Left ventricle myocardium inferior (tissue), 1 donor: ENCODE measurements around the gene ARHGEF19. TPM values are rescaled to one million over a fixed set of nuclear protein-coding genes. Genes with fewer than 3 reads are reported as not detected.

ENCODE experiments used
- DNase-seq: peaks from one replicate; pipeline ENCODE4 v3.0.0-alpha.2; 2020
- H3K27ac ChIP-seq: fragments of 200-600 bp; replicated peaks from 2 replicates; pipeline ENCODE4 v1.8.0; 2021
- H3K27me3 ChIP-seq: fragments of 200-600 bp; 2 replicates; pipeline ENCODE4 v1.8.0; 2021; ENCODE audit warnings: low read depth
- H3K36me3 ChIP-seq: fragments of 200-600 bp; 2 replicates; pipeline ENCODE4 v1.8.0; 2021
- H3K4me1 ChIP-seq: fragments of 200-600 bp; 2 replicates; pipeline ENCODE4 v1.8.0; 2021
- H3K4me3 ChIP-seq: fragments of 200-600 bp; 2 replicates; pipeline ENCODE4 v1.8.0; 2021; ENCODE audit warnings: mild to moderate bottlenecking, moderate library complexity
- H3K9me3 ChIP-seq: fragments of 200-600 bp; replicated peaks from 2 replicates; pipeline ENCODE4 v1.8.0; 2021
- intact Hi-C: fragments of 100-400 bp; cut with micrococcal nuclease; formaldehyde crosslinking; loops from one replicate; pipeline ENCODE4 v1.11.0; 2022
- total RNA-seq: library from RNA; stranded (reverse); fragmentation: NEBNext Ultra II Directional; extraction: Animal tissue kit (Norgen Biotek cat#: 25700); gene quantifications from one replicate; pipeline ENCODE4 v1.2.1, GENCODE V29; 2021
- TF ChIP-seq, protein P1 (sequence below): fragments of 200-600 bp; IDR thresholded peaks from 2 replicates; pipeline ENCODE4 v1.8.0; 2021; ENCODE audit warnings: antibody characterized with exemption, mild to moderate bottlenecking, borderline replicate concordance
- donor health status: DM: no; HTN: yes; CAD: no; lungs with severe emphysema.

The ARHGEF19 gene
- total RNA-seq, 1 donor from 2014 or later, result 2.2 TPM

DNA sequence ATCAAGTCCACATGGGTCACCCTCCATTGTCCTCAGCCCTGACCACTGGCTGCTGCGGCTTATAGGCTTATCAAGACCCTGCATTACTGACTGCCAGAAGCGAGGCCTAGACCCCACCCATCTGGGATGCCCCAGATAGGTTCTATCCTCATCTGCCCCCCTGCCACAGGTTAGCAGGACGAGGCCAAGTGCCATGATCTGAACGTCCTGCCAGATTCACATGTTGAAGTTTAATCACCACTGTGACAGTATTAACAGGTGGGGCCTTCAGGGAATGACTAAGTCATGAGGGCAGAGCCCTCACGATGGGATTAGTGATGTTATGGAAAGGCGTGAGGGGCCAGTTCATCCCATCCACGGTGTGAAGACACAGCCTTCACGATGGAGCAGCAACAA lies 30.8 kb upstream of the ARHGEF19 start:
- intact Hi-C loops, result loop anchor here (5.0 kb wide), 2 partner anchors 114 to 166 kb away; no protein-coding TSS in a partner anchor
- DNase-seq, result no peak
- TF ChIP-seq, protein P1, sequence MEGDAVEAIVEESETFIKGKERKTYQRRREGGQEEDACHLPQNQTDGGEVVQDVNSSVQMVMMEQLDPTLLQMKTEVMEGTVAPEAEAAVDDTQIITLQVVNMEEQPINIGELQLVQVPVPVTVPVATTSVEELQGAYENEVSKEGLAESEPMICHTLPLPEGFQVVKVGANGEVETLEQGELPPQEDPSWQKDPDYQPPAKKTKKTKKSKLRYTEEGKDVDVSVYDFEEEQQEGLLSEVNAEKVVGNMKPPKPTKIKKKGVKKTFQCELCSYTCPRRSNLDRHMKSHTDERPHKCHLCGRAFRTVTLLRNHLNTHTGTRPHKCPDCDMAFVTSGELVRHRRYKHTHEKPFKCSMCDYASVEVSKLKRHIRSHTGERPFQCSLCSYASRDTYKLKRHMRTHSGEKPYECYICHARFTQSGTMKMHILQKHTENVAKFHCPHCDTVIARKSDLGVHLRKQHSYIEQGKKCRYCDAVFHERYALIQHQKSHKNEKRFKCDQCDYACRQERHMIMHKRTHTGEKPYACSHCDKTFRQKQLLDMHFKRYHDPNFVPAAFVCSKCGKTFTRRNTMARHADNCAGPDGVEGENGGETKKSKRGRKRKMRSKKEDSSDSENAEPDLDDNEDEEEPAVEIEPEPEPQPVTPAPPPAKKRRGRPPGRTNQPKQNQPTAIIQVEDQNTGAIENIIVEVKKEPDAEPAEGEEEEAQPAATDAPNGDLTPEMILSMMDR, result no peak

DNA sequence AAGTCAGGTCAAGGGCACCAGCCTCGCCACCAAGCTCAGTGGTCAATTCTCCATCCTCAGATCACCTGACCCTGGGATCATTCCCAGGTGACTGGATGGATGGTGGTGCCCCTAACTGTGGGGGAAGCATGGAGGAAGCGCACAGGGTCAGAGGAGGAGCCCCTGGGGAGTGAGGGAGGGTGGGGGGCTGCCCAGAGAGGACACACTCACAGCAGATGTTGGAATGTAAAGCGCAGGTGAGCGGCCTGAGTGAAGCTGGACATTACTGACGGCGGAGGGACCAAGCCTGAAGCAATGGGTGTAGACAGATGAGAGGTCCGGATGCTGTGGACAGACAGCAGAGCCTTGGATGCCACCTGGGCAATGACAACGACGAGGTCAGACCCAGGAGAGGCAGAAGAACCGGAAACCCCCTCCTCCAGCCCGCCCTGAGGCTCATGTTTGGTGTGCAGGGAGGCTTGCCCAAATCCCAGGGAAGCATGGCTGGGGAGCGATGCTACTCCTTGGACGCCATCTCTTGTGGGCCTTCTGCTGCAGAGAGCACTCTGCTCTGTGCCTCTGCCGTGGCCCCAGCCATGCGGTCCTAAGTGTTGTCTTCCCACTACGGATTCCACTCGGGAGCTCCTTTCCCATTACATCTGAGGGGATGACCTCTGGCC lies 30.2 kb upstream of the ARHGEF19 start:
- H3K36me3 ChIP-seq, result no peaks in the 10 kb centered on the region
- H3K27ac ChIP-seq, result no peak overlapping the region
- TF ChIP-seq, protein P1, result no peak
- intact Hi-C loops, result loop anchor here (5.0 kb wide), 2 partner anchors 115 to 165 kb away; no protein-coding TSS in a partner anchor
- DNase-seq, result no peak
- H3K27me3 ChIP-seq, result no peaks in the 10 kb centered on the region
- H3K9me3 ChIP-seq, result no peaks in the 10 kb centered on the region
- H3K4me3 ChIP-seq, result no peak overlapping the region
- peaks cover 38% of the 10 kb centered on the region for H3K4me1 ChIP-seq

More for the DNA sequence above, 30.8 kb upstream of the ARHGEF19 start:
- H3K9me3 ChIP-seq, result no peaks in the 10 kb centered on the region
- peak overlapping the region; percentile 90 for H3K27ac ChIP-seq
- peaks cover 41% of the 10 kb centered on the region for H3K4me1 ChIP-seq
- no peak overlapping the region for H3K4me3 ChIP-seq
- no peaks in the 10 kb centered on the region for H3K27me3 ChIP-seq
- no peaks in the 10 kb centered on the region for H3K36me3 ChIP-seq

- H3K4me3 ChIP-seq, result no peak overlapping the region
- H3K27me3 ChIP-seq, result no peaks in the 10 kb centered on the region
- peaks cover 36% of the 10 kb centered on the region for H3K4me1 ChIP-seq
- H3K27ac ChIP-seq, result no peak overlapping the region
- no peaks in the 10 kb centered on the region for H3K36me3 ChIP-seq
- DNase-seq, result no peak
- intact Hi-C loops, result loop anchor here (5.0 kb wide), 2 partner anchors 116 to 164 kb away; no protein-coding TSS in a partner anchor
- H3K9me3 ChIP-seq, result no peaks in the 10 kb centered on the region
- TF ChIP-seq, protein P1, result no peak
Observed at GRCh38 chr1:16241221-16241708, 28.8 kb upstream of the ARHGEF19 start.

DNA sequence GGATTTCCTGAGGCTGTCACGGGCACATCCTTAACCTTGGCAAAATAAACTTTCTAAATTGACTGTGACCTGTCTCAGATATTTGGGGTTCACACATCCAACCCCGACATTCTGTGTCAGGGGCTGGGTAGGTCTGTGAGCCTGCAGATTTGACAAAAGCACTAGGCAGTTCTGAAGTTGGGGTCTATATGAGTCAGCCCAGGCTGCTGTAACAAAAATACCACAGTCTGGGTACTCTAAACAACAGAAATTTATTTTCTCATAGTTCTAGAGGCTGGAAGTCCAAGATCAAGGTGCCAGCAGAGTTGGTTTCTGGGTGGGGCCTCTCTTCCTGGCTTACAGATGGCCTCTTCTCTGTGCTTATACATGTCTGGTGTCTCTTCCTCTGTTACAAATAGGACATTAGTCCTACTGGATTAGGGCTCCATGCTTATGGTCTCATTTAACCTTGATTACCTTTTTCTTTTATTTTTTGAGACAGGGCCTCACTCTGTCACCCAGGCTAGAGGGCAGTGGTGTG lies 27.6 kb upstream of the ARHGEF19 start:
- Histone ChIP-seq H3K9me3 (no peaks in the 10 kb centered on the region), H3K27ac (no peak overlapping the region), H3K27me3 (no peaks in the 10 kb centered on the region), H3K4me1 (peaks cover 41% of the 10 kb centered on the region), H3K36me3 (no peaks in the 10 kb centered on the region), H3K4me3 (no peak overlapping the region)
- intact Hi-C loops, result loop anchor here (5.0 kb wide), 2 partner anchors 117 to 163 kb away; no protein-coding TSS in a partner anchor
- DNase-seq, result no peak
- TF ChIP-seq, protein P1, result no peak

GRCh38 chr1:16237343-16237830 lies 24.9 kb upstream of the ARHGEF19 start:
- intact Hi-C loops, result no loop called here
- no peaks in the 10 kb centered on the region for H3K27me3 ChIP-seq
- H3K36me3 ChIP-seq, result peaks cover 4% of the 10 kb centered on the region
- TF ChIP-seq, protein P1, result no peak
- no peak for DNase-seq
- no peaks in the 10 kb centered on the region for H3K9me3 ChIP-seq
- H3K4me1 ChIP-seq, result peaks cover 22% of the 10 kb centered on the region
- H3K27ac ChIP-seq, result peak overlapping the region; percentile 91
- H3K4me3 ChIP-seq, result peak overlapping the region; percentile 82
